Renal cortex interstitium (tissue), 11 donors: Measurements from ENCODE around the gene VSIG10L. TPM values are rescaled to one million over a fixed set of nuclear protein-coding genes. Genes with fewer than 3 reads are reported as not detected.
A peak's percentile ranks its signal among the peaks of the same experiment; 100 is the strongest.

Experiments used
- DNase-seq, 11 donors: peaks; one replicate each; pipeline ENCODE4 v3.0.0-alpha.2; 2013; ENCODE audit warnings: low read depth in 9 of 11, low spot score in 4 of 11; ENCODE audit errors: extremely low read depth in 1 of 11
- polyA plus RNA-seq, 3 donors: library from polyadenylated mRNA; unstranded; fragments of 120-200 nt; gene quantifications; one replicate each; pipeline ENCODE4 v1.2.1, GENCODE V29; 2013; ENCODE audit not compliant: insufficient read length in 3 of 3

VSIG10L gene
- polyA plus RNA-seq, 3 donors = 3.8 to 5.3 (median 4.4) TPM

DNA sequence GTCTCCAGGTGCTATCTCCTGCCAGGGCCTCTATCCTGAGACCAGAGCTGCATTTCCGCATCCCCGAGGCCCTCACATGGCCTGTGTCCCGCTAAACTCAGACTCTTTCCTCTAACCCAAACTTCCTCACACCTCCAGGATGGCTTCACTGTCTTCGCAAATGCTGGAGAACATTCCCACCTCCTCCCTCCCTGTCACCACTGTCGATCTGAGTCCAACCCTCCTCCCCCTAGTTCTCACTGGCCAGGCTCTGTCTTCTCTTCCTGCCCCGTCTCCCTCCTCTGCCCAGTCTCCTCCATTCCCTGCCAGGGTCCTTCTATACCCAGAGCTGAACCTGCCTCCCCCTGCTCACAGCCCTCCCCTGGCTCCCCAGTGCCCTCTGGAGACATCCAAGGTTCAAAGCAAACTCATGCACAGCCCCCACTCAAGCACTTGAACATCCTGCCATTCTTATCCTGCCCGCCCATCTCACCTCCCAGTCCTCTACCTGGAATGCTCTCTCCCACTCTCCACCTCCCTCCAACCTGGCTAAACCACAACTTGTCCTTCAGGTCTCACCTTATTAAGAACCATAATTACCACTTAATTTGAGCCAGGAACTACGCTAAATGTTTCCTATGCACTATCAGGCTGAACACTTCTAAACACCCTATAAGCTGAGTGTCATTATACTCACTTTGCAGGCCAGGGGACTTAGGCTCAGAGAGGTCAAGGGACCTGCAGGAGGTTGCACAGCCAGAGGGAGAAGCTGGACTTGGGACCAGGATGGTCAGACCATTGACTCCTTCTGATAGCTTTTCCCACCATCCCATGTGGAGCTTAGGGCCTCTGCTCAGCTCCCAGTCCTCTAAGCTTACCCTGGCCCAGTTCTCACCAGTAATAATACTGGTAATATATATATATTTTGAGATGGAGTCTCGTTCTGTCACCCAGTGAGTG, 961 bp upstream of the VSIG10L start:
- DNase-seq = no peak

DNA sequence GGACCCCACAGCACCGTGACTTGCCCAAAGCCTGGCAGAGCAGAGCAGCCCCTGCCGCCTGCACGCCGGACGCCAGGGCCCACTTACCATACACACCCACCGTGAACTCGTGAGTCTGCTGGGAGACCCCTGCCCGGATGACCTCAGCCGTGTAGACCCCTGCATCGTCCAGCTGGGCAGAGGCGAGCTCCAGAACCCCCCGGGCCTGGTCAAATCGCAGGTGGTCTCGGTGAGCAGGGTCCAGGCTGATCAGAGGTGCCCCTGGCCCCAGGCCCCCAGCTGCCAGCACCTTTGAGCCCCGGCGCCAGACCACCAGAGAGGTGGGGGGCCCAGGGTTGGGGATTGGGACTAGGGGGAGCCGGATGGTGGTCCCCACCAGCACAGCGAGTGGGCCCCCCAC, 873 bp downstream of the VSIG10L start:
- DNase-seq = no peak

- DNase-seq = peak in 10 of 11 donors; percentile 72 to 93 (median 88)
These were observed 2.0 kb downstream of the VSIG10L start for GRCh38 chr19:51339687-51340656.

- no peak for DNase-seq
These were observed 2.6 kb downstream of the VSIG10L start for GRCh38 chr19:51339313-51339686.

DNA sequence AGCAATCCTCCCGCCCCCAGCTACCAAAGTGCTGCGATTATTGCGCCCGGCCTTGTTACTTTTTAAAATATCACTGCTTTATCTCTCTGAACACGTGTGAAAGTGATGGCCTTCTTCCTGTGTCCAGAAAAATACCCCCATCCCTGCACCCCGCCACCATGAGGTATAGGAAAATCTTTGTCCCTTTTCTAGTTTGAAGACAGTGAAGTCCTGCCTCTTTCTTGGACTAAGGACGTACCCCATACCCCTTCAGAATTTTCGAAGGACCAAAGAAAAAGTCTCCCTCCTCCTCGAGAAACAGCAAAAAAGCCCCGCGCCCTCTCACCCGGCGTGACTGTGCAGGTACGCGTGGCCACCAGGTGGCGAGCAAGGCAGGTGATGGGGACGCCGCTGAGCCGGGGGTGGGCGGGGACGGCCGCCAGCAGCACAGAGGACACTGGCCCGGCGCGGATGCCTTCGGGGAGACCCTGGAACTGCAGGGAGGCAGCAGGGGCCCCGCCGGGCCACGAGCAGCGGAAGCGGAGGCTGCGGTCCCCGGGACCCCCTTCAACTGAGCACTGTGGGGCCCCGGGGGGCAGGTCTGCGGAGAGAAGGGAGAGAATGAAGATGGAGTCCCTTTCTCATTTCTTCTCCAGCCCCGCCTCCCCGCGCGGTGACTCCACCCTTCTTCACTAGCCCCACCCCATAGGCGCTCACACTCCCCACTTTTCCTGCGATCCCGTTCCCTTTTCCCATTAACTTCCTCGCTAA, 3.2 kb downstream of the VSIG10L start:
- DNase-seq = peak in 10 of 11 donors; percentile 58 to 79 (median 72)

- no peak for DNase-seq
These were observed 3.9 kb downstream of the VSIG10L start for GRCh38 chr19:51337861-51338562.

DNA sequence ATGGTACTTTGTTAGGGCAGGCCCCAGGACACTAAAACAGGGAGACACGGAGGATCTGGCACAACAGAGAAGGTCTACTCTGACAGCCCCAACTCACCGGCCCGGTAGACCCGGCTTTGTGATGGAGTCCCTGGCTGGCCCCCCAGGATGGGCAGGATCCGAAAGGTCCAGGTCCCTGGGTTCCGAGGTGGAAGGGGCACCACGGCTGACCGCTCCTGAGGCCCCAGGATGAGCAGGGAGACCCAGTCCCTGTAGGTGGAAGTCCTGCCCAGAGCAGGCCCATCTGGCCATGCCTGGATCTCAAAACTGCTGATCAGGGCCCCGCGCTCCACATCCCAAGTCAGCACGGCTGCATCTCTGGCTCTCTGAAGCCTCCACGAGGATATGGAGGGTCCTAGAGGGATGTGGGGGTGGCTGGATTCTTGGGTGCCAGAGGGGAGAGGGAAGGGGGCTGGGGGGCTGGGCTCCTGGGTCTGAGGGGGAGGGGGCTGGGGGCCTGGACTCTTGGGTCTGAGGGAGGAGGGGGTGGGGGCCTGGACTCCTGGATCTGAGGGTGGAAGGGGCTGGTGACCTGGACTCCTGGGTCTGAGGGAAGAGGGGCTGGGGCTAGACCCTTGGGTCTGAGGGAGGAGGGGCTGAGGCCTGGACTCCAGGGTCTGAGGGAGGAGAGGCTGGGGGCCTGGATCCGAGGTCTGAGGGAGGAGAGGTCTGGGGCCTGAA, 4.6 kb downstream of the VSIG10L start:
- no peak for DNase-seq

DNA sequence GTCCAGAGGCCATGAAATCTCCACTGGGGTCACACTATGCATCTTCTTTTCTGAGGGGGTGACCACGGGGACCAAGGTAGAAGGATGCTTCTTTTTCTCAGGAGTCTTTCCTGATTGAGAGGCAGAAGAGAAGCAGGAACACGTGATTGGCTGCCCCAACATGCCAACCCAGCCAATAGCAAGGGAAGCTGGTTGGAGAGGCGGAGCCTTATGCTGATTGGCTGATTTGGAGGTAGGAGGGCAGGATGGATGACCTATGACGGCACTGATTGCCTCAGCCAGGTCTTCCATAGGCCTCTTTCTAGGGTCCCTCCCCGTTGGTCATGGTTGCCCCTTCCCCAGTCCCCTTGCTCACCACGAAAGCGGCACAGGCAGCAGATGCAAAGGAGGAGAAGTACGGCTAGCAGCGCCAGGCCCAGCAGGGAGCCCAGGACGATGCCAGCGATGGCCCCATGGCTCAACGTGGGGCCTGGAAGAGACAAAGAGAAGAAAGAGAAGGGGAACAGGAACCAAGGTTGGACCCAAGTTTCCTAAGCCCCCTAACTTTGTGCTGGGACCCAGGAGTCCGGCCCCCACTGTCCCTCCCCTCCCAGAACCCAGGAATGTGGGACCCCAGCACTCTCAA, 8.0 kb downstream of the VSIG10L start:
- DNase-seq = no peak

DNA sequence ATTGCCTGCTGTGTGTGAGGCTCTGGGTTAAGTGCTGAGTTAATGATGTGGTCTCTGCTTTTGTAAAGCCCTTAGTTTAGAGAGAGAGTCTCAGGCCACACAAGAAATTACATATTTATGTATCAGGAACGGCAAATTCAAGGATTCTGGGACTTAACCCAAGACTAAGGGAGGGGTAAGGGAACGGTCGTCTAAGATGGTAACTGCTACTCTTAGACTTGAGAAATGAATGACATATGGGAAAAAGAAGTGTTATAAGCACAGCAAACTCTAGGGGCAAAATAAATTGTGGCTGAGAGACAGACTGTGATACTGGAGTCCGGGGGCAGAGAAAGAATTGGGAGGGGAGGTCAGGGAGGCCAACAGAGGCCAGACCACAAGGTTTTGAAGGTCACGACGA, 10.2 kb downstream of the VSIG10L start:
- no peak for DNase-seq

DNA sequence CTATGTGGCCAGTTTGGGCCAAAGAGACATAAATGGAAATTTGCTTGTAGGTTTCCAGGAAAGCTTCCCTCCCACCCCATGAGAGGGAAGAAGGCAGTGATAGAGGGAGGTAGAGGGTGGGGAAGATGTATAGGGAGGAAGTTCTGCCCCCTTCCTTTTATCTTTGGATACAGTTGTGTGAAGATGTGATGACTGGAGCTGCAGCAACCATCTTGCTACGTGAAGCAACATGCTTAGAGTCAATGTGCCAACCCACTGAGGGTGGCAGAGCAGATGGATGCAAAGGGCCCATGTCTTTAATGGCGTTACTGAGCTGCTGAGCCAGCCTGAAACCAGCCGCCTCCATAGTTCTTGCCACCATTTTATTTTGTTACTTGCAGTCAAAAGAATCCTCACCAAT, 10.7 kb downstream of the VSIG10L start:
- DNase-seq = no peak

- DNase-seq = no peak
These were observed 11.6 kb downstream of the VSIG10L start for GRCh38 chr19:51330366-51330765.

DNA sequence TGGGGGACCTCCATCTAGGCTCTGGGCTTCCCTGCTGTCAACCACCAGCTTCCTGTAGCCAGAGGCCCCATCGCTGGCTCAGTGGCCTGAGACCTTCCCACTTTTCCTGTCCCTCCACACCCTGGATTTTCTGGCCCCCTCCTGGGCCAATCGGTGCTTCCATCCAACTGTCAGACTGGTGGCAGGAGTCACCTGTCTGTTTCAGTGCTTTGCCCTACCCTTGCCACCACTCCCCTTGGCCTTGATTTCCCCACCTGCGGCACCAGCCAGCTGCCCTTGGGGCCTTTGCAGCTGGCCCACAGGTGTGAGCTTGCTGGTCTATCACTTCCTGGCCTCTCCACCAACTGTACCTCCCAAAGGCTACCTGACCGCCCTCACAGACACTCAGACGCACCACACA, 12.5 kb downstream of the VSIG10L start:
- no peak for DNase-seq

- DNase-seq = peak in 5 of 11 donors; percentile 35 to 54 (median 51)
These were observed 14.6 kb downstream of the VSIG10L start for GRCh38 chr19:51327066-51328001.

DNA sequence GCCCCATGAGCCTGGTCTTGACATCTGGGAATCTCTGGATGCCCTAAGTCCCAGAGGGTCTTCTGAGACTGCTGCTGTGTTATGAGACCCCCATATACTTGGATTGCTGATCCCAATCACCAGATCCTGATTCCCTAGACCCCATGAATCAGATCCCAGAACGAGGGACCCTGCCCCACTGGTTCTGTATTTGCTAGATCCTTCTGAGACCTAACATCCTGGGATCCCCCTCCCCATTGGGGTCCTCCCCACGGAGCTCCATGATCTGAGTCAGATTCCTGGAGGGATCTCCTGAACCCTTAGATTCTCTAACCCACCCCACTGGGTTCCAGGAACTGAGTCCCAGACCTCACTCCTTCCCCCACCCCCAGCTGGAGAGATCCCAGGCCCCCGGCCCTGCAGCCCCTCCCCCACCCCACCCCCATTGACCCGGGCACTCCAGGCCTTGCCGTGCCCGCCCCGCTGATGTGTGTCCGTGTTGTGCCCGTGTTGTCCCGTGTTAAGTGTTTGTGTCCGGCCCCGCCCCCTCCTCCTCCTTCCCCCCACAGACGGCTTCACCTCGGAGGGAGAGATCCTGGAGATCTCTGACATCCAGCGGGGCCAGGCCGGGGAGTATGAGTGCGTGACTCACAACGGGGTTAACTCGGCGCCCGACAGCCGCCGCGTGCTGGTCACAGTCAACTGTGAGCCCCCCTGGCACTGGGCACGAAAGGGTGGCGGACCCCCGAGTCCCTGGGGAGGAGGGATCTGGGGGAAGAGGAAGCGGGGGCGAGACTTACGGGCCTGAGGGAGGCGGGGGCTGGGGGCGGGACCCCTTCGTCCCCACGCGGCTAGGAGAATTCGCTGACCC, 15.5 kb downstream of the VSIG10L start:
- no peak for DNase-seq

DNA sequence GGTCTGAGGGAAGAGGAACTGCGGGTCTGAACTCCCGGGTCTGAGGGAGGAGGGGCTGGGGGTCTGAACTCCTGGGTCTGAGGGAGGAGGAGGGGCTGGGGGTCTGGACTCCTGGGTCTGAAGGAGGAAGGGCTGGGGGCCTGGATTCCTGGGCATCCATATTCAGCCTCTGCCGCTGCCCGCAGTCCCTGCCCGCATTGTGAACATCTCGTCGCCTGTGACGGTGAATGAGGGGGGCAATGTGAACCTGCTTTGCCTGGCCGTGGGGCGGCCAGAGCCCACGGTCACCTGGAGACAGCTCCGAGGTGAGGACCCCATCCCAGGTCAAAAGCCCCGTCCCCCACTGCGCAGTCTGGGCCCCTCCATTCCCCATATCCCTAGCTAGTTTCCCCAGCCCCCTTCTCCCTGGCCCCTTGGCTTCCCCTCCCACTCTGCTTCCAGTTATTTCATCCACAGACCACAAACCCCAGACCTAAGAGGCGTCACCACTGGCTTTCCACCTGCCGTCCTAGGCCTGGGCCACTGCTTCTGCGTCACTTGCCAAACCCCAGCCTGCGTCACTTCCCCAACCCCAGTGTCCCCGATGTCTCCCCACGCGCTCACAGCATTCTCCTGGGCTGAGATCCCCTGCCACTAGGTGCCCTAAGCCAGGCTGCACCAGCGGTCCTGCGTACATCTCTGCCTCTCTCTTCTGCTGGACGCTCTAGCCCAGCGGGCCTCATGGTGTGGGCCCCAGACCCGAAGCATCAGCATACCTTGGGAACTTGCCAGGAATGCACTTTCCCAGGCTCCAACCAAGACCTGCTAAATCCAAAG, 16.6 kb downstream of the VSIG10L start:
- DNase-seq = no peak
